HG02943 (cell line): ENCODE results near the gene FRY.

Experiments used
- ATAC-seq: cut with Tn5 transposase; IDR thresholded peaks from one replicate; pipeline ENCODE4 v1.9.1; 2021; ENCODE audit warnings: mild to moderate bottlenecking, low read depth, moderate library complexity; ENCODE audit not compliant: unreplicated experiment

Gene FRY

GRCh38 chr13:32323912-32324311, 292.3 kb downstream of the FRY start:
- ATAC-seq: no peak

- ATAC-seq: no peak
Observed at GRCh38 chr13:32330441-32330840, 298.9 kb downstream of the FRY start.

GRCh38 chr13:32334671-32335070, 303.1 kb downstream of the FRY start:
- no peak for ATAC-seq

GRCh38 chr13:32340914-32341313, 309.3 kb downstream of the FRY start:
- ATAC-seq: no peak

- ATAC-seq: no peak
Observed at GRCh38 chr13:32347651-32348050, 316.1 kb downstream of the FRY start.
